ENCODE data around the gene LMAN1L.

Gene LMAN1L

GRCh38 chr15:74816624-74817369 lies 4.2 kb downstream of the LMAN1L start:
- no peak for DNase-seq (ENCODE audit: low read depth)

- DNase-seq (ENCODE audit: low read depth): no peak
These were observed 4.7 kb downstream of the LMAN1L start for GRCh38 chr15:74817370-74817737.

GRCh38 chr15:74820056-74820455 lies 7.4 kb downstream of the LMAN1L start:
- no peak for DNase-seq (ENCODE audit: low read depth)

GRCh38 chr15:74821091-74821789 lies 8.6 kb downstream of the LMAN1L start:
- DNase-seq (ENCODE audit: low read depth): no peak

- DNase-seq (ENCODE audit: low read depth): no peak
These were observed 9.1 kb downstream of the LMAN1L start for GRCh38 chr15:74821790-74822158.

GRCh38 chr15:74822233-74822632 lies 9.6 kb downstream of the LMAN1L start:
- no peak for DNase-seq (ENCODE audit: low read depth)

- DNase-seq (ENCODE audit: low read depth): no peak
These were observed 10.7 kb downstream of the LMAN1L start for GRCh38 chr15:74823324-74823723.

GRCh38 chr15:74824976-74825375 lies 12.3 kb downstream of the LMAN1L start:
- DNase-seq (ENCODE audit: low read depth): no peak

GRCh38 chr15:74825866-74826265 lies 13.2 kb downstream of the LMAN1L start:
- DNase-seq (ENCODE audit: low read depth): no peak

GRCh38 chr15:74826364-74826819 lies 13.8 kb downstream of the LMAN1L start, which contains the start of gene CPLX3:
CPLX3 (plus strand) TSS chr15:74826627; CDS start chr15:74826704, 77 bp downstream.
- DNase-seq (ENCODE audit: low read depth): peak; percentile 24

- no peak for DNase-seq (ENCODE audit: low read depth)
These were observed 14.3 kb downstream of the LMAN1L start for GRCh38 chr15:74826921-74827320.

- no peak for DNase-seq (ENCODE audit: low read depth)
These were observed 15.0 kb downstream of the LMAN1L start for GRCh38 chr15:74827614-74828013.

GRCh38 chr15:74828835-74829234 lies 16.2 kb downstream of the LMAN1L start:
- DNase-seq (ENCODE audit: low read depth): no peak

GRCh38 chr15:74829486-74829885 lies 16.9 kb downstream of the LMAN1L start:
- no peak for DNase-seq (ENCODE audit: low read depth)

- no peak for DNase-seq (ENCODE audit: low read depth)
These were observed 17.4 kb downstream of the LMAN1L start for GRCh38 chr15:74829991-74830390.

- DNase-seq (ENCODE audit: low read depth): no peak
These were observed 18.2 kb downstream of the LMAN1L start for GRCh38 chr15:74830868-74831267.

GRCh38 chr15:74831813-74832495 lies 19.3 kb downstream of the LMAN1L start:
- DNase-seq (ENCODE audit: low read depth): no peak

GRCh38 chr15:74832826-74833225 lies 20.2 kb downstream of the LMAN1L start:
- DNase-seq (ENCODE audit: low read depth): no peak

- no peak for DNase-seq (ENCODE audit: low read depth)
These were observed 20.9 kb downstream of the LMAN1L start for GRCh38 chr15:74833376-74834107.

GRCh38 chr15:74835312-74835823 lies 22.7 kb downstream of the LMAN1L start:
- peak; percentile 40 for DNase-seq (ENCODE audit: low read depth)

GRCh38 chr15:74836846-74837245 lies 24.2 kb downstream of the LMAN1L start:
- DNase-seq (ENCODE audit: low read depth): no peak
